ENCODE data around the gene PNKP. TPM values are rescaled to one million over a fixed set of nuclear protein-coding genes. Genes with fewer than 3 reads are reported as not detected.

Gene PNKP
- total and polyA plus RNA-seq, 9 of the 15 experiments (the other 6 are each of a cell fraction or from before 2014, with no cell fraction given) = 2.8 to 85.4 (median 25.3) TPM

DNA sequence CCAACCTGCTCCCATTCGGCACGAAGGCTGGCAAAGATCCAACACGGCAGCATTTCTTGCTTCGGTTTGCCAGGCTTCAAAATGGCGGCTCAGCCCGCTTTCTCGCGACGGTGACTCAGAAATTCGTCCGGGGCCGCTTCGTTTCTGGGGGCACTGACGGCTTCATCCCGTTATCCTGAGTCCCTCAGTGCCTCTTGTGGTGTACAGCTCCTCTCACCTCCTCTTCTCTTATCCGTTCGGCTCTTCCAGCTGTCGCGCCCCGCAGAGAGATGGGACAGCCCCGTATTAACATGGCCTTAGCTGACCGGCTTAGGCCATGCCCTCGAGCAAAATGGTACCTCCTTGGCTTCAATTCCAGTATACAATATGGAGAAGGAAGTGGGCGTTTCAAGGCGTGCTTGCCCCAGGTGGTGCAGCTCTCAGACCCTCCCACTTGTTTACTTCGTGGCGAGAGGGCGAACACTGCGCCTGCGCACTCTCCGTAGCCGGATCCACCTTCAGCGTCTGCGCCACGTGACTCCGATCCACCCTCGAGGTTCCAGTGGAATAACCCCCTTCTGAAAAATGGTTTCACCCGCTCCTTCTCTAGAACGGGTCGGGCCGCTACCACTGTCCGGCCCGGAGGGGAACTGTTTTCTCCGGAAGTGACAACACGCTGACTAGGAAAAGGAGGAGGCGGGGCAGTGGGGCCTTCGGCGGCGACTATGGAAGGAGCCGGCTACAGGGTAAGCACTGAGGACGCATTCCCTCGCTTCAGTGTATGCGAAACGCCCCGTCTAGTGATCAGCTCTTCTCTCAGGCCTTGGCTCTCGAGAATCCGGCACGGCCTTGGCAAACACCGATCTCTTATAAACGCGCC, 9.9 kb upstream of the PNKP start, which contains the start of the genes AKT1S1 and TBC1D17:
AKT1S1 (minus strand) TSS at position 336 of the 859 bp plus-strand sequence. CDS start 4,060 bp downstream, outside the sequence.
TBC1D17 (plus strand) TSS at position 683 of the 859 bp plus-strand sequence; CDS start at position 705, 22 bp downstream.
- H3K27me3 ChIP-seq (ENCODE audit: control insufficient read depth in 2 of 2, insufficient read depth in 2 of 2, low read length in 2 of 2) = no peaks in the 10 kb centered on the region
- peak within 1 kb of the TSS; percentile 99 for H3K4me2 ChIP-seq (ENCODE audit: insufficient read depth, low read length)
- H3K4me1 ChIP-seq (replicated peaks in 1 of 2; ENCODE audit: control insufficient read depth in 2 of 2, insufficient read depth in 2 of 2, low read length in 2 of 2) = peaks cover 9 to 76% of the 10 kb centered on the region in 2 experiments; a peak in 4 of 5 replicates
- peaks cover 50% of the 10 kb centered on the region; the same call in 2 of the 3 replicates for H3K36me3 ChIP-seq (ENCODE audit: control insufficient read depth, insufficient read depth, low read length)
- no peaks in the 10 kb centered on the region for H4K20me1 ChIP-seq (replicated peaks; ENCODE audit: control insufficient read depth, insufficient read depth, low read length)
- DNase-seq (ENCODE audit: extremely low read depth in 1 of 4, low spot score in 3 of 4) (peak; percentile 89 to 99 (median 94)), ATAC-seq (peak; percentile 87), FAIRE-seq (peak; percentile 100)
- peak within 1 kb of the TSS; percentile 97 for H2AFZ ChIP-seq (ENCODE audit: low read depth, low read length)
- intact Hi-C loops (cut with micrococcal nuclease) = loop anchor here (1.0 to 10.0 kb wide), 2 partner anchors 8 to 162 kb away; no protein-coding TSS in a partner anchor
- H3K79me2 ChIP-seq (ENCODE audit: control insufficient read depth, insufficient read depth, low read length) = peaks cover 35% of the 10 kb centered on the region
- peak within 1 kb of the TSS; percentile 84 for H3K4me3 ChIP-seq
- H3K9ac ChIP-seq (ENCODE audit: insufficient read depth in 1 of 2, low read depth in 2 of 2, low read length in 2 of 2) = peak within 1 kb of the TSS; percentile 98 to 99
- H3K27ac ChIP-seq (ENCODE audit: extremely low read depth, low read depth, low read length) = peak within 1 kb of the TSS; percentile 99
- no TSS peak for BruUV-seq (replicated peaks)
- CTCF ChIA-PET (ENCODE audit: low intra/inter-chr PET ratio) = no interaction called here
- WGBS (ENCODE audit: insufficient coverage, low coverage, missing lambda C conversion rate) = under 1% methylated on average over 57 of the region's 61 CpGs
- no peaks in the 10 kb centered on the region for H3K9me3 ChIP-seq (replicated peaks; ENCODE audit: control insufficient read depth, insufficient read depth, low read depth, low read length)
- POLR2A ChIA-PET = interaction anchor here (0.7 to 3.0 kb wide), 12 partner anchors 8 to 759 kb away, joined by 3 to 19 read pairs (median 3); partner anchors contain the start of genes ATF5 and NUP62
- no peaks in the 10 kb centered on the region for H3K9me1 ChIP-seq (ENCODE audit: control insufficient read depth, insufficient read depth, low read length)
- in situ Hi-C loops (cut with MboI) = loop anchor here (10.0 kb wide), 1 partner anchor 382 kb away; the partner anchor contains the start of gene RPS11
- TF ChIP-seq, protein P1, sequence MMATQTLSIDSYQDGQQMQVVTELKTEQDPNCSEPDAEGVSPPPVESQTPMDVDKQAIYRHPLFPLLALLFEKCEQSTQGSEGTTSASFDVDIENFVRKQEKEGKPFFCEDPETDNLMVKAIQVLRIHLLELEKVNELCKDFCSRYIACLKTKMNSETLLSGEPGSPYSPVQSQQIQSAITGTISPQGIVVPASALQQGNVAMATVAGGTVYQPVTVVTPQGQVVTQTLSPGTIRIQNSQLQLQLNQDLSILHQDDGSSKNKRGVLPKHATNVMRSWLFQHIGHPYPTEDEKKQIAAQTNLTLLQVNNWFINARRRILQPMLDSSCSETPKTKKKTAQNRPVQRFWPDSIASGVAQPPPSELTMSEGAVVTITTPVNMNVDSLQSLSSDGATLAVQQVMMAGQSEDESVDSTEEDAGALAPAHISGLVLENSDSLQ (IDR thresholded peaks at IDR 0.05) = no peak
- TF ChIP-seq SOX6 (IDR thresholded peaks at IDR 0.05) = peak; percentile 26; the same call in 1 of the 2 replicates
- TF ChIP-seq TCF7 (IDR thresholded peaks at IDR 0.05; ENCODE audit: borderline replicate concordance) = no peak
- no peak for TF ChIP-seq ETV6 (IDR thresholded peaks at IDR 0.05; ENCODE audit: borderline replicate concordance in 1 of 2, low read depth in 2 of 2, low read length in 1 of 2)
- TF ChIP-seq ETV6 (CRISPR knock-in tag; IDR thresholded peaks at IDR 0.05; ENCODE audit: borderline replicate concordance) = no peak
- peak; percentile 80 to 81 for TF ChIP-seq MAZ (CRISPR knock-in tag; conservative IDR thresholded peaks at IDR 0.05 in 1 of 2, IDR thresholded peaks at IDR 0.05 in 1 of 2)
- TF ChIP-seq ZNF263 (CRISPR knock-in tag; IDR thresholded peaks at IDR 0.05; ENCODE audit: borderline replicate concordance) = no peak
- TF ChIP-seq GTF2E2 (tag; IDR thresholded peaks at IDR 0.05) = peak; percentile 54
- no peak for TF ChIP-seq GATAD2B (IDR thresholded peaks at IDR 0.05; ENCODE audit: borderline replicate concordance)
- peak; percentile 99 for TF ChIP-seq TCF7L2 (IDR thresholded peaks at IDR 0.05; ENCODE audit: low read depth, low read length)
- TF ChIP-seq CHD2 (IDR thresholded peaks at IDR 0.05; ENCODE audit: low read depth, low read length) = peak; percentile 91
- TF ChIP-seq ETV1 (tag; conservative IDR thresholded peaks at IDR 0.05; ENCODE audit: low read depth) = peak; percentile 99
- TF ChIP-seq HDGF (IDR thresholded peaks at IDR 0.05) = no peak
- TF ChIP-seq, protein P2, sequence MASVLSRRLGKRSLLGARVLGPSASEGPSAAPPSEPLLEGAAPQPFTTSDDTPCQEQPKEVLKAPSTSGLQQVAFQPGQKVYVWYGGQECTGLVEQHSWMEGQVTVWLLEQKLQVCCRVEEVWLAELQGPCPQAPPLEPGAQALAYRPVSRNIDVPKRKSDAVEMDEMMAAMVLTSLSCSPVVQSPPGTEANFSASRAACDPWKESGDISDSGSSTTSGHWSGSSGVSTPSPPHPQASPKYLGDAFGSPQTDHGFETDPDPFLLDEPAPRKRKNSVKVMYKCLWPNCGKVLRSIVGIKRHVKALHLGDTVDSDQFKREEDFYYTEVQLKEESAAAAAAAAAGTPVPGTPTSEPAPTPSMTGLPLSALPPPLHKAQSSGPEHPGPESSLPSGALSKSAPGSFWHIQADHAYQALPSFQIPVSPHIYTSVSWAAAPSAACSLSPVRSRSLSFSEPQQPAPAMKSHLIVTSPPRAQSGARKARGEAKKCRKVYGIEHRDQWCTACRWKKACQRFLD (CRISPR knock-in tag; IDR thresholded peaks at IDR 0.05) = no peak
- TF ChIP-seq TEAD2 (tag; IDR thresholded peaks at IDR 0.05) = no peak
- TF ChIP-seq POLR2AphosphoS5 (IDR thresholded peaks at IDR 0.05; ENCODE audit: control insufficient read depth, insufficient read depth, low read depth, low read length) = peak; percentile 64
- no peak for TF ChIP-seq ZKSCAN1 (IDR thresholded peaks at IDR 0.05; ENCODE audit: low read depth, low read length)
